EL (cell line): Measurements from ENCODE around the gene PRKG1.

Source experiments
- DNase-seq: peaks from one replicate; pipeline ENCODE4 v3.0.0-alpha.2; 2016

PRKG1 gene

DNA sequence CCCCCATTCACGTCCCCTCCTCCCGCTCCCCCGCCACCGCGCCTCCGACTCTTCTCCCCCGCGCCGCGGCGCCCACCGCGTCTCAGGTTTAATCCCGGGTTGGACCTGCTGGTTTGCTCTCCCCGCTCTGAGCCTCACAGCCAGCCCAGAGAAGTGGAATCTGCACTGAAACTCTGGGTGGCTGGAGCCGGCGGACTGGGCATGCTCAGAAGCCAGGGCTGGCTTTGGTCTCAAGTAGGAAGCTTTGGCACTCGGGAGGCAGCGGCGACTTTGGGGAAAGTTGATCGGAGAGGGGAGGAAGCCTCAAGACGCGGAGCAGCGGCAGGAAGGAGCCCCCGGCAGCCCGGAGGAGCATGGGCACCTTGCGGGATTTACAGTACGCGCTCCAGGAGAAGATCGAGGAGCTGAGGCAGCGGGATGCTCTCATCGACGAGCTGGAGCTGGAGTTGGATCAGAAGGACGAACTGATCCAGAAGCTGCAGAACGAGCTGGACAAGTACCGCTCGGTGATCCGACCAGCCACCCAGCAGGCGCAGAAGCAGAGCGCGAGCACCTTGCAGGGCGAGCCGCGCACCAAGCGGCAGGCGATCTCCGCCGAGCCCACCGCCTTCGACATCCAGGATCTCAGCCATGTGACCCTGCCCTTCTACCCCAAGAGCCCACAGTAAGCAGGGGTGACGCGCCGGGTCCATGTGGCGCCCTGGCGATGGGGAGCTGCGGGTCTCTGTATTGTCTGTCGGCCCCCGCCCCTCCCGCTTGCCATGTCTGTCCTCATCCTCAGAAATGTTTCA, at the start of gene PRKG1:
PRKG1 (plus strand) TSS at position 250 of the 791 bp plus-strand sequence.
- peak; percentile 90 for DNase-seq

DNA sequence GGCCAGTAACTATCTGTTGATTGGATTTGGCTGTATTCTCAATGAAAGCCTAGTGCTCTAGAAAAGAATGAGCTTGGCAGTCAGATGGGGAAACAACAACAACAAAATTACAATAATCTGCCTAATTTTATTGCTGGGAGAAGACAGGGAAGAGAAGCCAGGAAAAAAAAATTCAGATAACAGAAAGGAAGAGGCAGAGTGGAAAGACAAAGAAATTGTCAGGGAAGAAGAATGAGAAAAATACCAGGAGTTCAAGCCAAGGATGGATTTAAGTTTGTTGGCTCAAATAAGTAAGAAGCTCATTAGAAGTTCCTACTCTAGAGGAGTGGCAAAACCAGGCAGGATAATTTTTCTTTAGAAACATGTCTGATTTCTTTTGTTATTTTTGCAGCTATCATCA, 45.9 kb upstream of the PRKG1 start:
- no peak for DNase-seq

DNA sequence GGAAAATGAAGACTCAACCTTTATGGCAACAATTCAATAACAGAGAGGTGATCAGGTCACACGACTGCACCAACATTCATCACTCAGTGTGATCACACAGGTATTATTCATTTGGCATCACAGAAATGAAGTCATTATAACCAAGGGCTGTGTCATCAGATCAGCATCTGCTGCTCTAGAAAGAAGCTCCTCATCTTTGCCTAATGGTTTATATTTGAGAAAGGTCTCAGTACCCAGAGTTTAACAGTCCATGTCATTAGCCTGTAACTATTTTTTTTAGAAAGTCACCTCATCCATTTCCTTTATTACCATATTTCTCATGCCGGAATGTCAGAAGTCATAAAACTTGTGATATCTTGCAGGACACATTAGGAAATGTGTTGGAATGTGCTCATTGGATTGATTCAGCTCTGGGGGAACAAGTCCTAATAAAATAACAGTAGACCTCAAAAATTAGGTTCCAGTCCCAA, 45.1 kb upstream of the PRKG1 start:
- DNase-seq: peak; percentile 37

DNA sequence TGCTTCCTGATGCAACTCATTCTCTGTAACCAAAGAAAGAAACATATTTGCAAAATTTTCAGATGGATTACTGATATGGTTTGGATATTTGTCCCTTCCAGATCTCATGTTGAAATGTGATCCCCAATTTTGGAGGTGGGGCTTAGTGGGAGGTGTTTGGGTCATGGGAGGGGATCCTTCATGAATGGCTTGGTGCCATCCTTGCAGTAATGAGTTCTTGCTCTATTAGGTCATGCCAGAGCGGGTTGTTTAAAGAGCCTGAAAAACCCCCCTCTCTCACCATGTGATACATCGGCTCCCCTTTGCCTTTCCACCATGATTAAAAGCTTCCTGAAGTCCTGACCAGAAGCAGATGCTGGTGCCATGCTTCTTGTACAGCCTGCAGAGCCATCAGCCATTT, 43.8 kb upstream of the PRKG1 start:
- peak; percentile 16 for DNase-seq

DNA sequence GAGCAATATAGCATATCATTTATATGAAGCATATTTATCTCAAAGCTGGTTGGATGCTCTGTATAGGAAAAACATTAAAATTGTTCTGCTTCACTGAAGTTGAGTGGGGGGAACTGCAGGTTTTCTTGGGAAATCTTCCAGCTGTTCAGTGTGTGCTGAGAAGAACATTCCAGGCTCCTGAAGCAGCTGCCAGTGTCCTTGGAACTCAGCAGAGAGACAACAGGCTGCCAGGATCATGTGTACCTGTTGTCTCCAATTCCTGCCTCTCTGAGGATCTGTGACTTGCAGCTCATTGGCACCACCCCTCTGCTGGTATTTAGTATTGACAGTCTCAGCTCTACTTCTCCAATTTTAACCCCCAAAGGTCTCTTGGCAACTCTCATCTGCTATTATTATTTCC, 42.3 kb upstream of the PRKG1 start:
- no peak for DNase-seq

DNA sequence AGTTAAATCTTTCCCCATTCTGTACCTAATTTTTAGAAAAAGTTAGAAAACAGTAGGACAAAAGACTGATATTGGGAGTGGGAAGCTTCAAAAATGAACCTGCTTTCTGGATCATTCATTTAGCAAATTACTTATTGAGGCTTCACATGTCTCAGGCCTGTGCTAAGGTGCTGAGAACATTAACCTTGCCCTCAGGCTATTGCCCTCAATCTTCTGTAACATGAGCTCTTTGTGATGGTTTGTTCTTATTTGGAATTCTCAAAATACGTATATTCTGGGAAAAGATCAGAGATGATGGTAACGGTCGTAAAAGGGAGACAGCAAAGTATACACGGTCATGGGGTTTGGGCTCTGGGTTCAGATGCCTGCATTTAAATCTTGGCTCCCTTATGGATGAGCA, 39.5 kb upstream of the PRKG1 start:
- no peak for DNase-seq

DNA sequence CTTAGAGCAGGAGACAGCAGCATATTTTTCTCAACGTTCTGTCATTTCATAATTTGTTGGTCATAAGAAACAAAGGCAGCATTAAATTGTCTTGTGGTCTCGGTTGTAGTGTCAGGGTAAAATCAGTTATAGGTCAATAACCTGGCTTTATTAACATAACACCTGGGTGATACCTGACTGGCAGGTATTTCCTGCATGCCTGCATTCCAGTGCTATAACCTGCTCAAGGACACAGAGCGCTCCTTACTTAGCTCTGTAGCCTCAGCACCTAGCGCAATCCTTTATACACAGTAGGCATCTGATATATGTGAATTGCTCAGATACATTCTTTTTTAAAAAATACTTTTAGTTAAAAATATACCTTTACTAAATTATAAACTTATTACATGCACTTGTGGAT, 38.9 kb upstream of the PRKG1 start:
- no peak for DNase-seq

DNA sequence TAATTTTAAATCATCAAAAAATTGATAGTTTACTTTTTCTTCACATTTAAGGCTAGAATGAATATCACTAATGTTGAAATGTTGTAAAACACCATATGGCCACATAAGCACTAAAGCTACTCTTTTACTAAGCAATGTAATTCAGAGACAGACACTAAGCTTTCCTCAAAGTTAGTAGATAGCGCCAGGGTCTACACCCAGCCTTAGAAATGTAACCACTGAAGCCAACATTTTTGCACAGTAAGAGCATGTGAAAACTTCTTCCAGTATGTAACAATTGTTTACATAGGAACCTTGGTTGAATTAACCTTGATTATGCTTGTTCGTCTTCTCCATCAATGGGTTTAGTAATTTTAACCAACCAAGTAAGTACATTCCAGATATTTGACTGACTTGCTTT, 28.4 kb upstream of the PRKG1 start:
- DNase-seq: no peak

DNA sequence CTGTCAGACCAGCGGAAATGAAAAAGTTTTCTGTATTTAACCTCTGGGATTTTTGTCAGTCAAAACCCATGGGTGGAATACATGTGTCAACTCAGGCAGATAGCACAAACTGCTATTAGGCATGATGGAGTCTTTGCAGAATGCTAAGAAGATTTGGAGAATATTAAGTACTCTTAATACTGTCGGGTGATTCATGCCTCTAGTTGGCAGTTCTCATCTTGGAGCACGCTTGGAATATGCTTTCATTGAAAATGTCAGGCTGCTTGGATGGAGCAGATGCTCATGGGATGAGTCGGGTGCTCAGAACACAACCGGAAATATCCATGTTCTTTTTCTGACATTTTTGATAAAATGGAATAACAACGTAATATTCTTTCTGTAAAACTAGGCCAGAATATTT, 27.6 kb upstream of the PRKG1 start:
- DNase-seq: no peak

DNA sequence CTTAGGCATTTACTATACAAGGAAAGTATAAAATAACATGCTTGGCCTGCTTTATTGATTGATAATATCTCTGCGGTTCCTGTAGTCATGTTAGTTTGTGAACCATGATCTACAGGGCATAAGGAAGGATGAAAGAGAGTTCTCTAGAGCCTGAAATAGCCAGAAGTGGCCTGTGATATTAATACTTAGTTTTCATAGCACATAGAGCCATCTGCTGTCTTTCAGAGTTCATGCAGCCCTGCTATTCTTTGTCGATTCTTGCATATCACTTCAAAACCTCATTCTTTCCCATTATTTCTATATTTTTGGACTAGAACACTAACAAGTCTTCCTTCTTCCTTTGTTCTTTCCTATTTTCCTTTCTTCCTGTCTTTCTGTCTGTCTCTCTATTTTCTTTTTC, 26.4 kb upstream of the PRKG1 start:
- no peak for DNase-seq

DNA sequence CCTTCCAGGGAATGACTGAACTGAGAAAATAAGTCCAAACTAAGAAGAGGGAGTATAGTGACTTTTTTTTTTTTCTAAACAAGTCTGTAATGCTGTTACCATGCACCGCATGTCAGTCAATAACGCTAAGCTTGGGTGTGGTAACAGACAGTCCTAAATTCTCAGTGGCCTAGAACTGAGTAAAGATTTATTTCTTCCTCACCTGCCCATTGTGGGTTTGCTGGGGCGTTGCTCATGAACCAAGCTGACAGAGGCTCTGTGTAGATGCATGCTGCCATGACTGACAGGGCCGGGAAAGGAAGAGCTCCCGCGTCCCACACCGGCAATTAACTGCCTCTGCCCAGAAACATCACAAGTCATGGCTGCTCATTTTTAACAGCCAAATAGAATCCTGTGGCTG, 25.5 kb upstream of the PRKG1 start:
- DNase-seq: no peak

DNA sequence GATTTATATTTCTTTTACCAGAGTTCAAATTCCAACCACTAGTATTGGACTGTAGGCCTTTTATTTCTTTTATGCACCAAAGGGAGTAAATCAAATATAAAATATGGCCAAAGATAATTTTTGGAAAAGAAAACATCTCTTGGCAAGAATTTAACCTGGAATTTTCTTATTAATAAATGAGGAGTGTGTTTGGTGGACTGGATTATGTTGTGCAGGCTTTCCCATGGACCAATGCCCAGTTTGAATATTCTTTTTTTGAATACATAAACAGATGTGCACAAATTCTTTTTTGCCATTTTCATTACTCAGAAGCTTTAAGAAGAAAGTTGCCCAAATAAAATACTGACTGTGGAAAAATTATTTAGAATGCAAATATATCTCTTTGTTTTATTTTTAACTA, 22.1 kb upstream of the PRKG1 start:
- DNase-seq: no peak

DNA sequence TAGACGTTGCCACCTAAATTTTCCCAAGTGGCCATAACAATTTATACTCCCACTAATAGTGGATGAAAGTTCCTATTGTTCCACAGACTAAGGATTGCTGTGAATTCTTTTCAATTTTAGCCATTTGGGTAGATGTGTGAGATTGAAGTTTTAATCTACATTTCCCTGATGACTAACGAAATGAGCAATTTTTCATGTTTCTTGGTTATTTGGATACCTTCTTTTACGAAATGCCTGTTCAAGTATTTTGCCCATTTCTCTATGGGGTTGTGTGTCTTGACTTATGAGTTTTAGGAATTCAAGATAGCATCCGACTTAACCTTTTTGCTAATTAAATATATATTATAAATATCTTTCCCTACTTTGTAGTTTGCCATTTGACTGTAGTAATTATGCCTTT, 16.4 kb upstream of the PRKG1 start:
- no peak for DNase-seq

DNA sequence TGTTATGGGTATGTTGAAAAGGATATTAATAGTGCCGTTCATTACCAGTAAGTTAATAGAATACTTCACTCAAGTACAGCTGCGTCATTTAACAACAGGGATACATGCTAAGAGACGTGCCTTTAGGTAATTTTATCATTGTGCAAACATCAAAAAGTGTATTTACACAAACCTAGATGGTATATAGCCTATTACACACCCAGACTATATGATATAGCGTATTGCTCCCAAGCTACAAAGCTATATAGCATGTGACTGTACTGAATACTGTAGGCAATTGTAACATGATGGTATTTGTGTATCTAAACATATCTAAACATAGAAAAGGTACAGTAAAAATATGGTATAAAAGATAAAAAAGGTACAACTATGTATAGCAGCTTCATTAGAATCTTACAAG, 11.1 kb upstream of the PRKG1 start:
- DNase-seq: no peak

DNA sequence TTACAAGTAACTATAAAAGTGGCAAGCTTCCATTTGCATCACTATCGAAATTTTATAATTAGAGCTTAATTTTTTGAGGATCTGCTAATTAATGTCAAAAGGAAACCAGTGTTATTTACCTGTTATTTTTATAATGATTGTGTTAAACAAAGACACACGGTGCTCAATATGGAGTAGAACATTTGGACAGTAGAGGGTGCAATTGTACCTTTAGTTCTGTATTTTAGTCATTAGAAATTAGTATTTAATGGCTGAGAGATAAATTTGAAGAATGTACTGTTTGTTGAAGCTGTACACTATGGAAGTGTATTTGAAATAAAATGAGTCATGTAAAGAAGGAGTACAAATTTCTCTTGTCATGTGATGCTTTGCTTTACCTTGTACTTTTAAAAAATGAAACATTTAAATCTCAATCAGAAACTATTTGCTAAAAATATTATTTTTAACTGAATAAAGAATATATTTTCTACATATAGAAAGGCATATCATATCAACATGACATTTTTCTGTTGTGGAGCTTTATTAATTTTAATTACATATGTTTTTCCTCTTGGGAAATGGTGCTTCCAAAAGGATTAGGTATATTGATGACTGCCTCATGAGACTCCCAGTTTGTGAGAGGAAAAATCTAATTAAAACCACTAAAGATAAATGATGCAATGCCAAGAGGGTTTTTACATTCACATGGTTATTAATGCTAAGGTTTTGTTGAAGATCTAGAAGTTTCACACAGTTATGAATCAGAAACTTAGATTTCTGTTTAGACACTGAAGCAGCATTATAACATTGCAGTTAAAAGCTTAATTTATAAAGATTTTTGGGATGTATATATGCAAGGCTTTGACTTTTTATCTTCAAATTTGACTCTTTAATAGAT, 10.4 kb upstream of the PRKG1 start:
- DNase-seq: peak; percentile 55

DNA sequence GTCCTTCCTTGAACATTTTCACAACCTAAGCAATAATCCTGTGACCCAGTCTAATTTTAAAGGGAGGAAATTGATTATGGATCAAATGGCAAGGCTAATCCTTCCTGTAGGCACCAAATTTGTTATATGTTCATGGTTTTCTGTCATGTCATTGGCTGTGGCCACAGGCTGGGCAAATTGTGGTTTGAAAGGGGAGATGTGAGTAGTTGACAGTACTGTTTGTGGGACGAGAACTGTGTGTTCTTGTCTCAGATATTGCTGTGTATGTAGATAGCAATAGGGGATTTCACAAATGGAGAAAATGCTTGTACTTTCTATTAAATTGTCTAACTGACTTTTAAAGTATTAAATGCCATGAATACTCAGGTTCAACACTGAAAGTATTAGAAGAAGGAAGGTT, 8.1 kb upstream of the PRKG1 start:
- no peak for DNase-seq

DNA sequence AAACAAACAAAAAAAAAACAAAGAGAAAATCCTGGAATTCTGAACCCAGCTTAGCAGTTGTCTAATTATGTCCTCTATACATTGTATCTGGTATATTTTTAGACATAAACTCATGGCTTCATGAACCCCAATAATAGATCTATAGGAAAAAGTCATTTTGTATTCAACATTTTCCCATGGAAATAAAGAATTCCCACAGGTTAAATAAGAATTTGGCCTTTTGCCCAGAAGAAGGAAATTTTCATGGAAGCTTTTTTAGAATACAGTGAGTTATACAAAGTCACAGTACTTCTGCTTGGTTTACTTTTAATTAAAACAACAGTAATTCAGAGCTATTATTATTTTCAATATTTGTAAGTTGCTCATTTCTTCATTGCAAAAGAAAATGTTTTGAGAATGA, 2.1 kb upstream of the PRKG1 start:
- no peak for DNase-seq

DNA sequence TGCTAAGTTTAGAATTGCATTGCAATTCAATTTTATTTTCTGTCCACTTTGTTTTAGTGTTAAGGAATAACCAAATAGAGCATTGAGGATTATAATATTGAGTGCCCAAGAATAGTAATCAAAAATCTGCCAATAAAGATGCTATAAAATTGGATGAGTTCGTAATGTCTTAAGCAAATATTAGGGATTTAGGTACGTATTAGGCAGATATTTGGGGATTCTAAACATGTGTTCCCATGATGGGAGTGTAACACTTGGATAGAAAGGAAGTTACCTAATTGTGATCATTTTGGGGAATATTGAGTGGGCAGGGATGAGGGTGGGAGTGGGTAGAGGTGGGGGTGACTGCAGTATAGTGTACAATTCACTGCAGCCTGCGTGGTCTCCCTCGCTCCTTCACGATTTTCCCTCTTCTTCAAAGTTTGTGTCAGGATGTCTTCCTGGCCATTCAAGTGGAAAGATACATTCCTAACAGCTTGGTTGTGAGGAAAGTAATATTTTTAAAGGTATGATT, 1.3 kb upstream of the PRKG1 start:
- no peak for DNase-seq

DNA sequence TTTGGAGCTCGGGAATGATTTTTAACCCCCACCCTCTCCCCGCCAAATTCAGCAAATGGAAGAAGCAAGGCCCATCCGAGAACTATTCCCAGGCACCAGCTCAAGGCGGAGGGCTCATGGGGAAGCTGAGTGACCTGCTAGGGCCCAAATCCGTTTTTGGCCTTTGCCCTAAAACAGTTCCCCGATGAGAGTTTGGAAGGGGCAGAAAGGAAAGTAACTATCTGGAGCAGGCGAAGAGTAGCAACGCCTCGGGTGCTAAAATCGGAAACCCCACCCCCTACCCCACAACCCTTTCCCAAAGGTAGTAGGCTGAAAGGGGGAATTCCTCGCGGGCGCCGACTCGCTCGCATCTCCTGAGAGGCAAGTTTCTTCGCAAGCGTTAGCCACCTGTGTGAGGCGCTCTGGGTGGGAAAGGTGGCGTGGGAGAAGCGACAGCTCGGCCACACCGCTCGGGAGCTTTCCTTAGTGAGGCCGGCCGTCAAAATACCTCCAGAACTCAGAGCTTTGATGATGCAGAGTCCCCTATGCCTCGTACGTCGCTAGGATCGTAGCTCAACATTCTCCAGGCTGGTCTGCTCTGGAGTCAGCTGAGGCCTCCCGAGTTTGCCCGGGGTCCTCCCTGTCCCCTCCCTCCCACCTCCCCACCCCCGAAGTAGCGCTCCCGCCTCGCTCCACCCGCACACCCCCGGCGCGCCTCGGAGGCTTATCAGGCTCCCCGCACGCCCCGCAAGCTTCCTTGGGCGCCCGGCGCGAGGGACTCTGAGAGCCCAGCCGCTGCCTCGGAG, 642 bp upstream of the PRKG1 start:
- peak; percentile 47 for DNase-seq

DNA sequence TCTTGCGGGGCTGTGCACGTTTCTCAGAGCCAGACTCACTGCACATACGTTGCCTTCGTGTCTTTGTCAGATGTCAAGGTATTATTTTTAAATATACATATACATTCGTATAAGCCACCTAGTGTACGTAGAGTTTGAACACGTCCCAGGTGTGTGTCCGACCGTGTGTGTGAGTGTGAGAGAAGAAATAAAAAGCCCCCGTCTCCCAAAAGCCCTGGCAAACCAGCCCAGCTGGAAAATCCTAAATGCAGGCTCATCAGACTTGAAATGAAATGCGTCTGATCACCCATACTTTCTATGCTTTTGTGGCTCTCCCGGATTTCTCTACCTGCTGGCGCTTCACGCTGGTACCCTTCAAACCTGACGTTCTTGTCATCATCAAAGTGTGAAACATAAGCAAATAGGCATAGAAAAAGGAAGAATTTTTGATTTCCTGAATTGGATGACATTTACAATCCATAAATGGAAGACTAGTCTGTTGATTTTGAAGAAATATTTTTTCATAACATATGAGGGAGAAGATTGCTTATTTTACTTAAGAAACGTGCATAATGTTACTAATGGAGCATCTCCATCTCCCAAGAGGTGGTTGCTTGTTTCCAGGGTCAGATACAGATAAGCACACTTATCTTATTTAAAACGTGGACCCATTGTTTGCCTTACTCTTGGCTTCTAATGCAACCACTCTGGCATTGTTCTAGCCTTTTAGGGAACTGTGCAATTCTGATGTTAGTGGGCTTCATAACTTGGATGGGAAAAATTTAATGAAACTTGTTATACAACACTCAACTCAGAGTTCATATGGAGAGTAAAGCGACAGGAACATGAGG, 971 bp downstream of the PRKG1 start:
- DNase-seq: no peak

DNA sequence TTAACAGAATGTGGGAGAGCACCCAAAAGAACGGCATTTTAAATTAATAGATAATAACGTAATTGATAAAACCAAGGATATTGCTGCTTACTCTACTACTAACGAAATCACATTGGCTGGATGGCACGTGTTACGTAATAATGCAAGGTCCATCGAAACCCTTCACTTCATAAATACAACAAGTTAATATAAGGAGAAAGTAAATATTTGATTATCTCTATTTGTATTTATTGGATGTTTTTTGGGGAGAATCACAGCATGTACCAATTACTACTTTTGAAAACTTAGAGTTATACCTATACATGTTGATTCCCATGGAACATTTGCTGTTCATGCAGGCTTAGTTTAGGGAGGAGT, 1.6 kb downstream of the PRKG1 start:
- no peak for DNase-seq

DNA sequence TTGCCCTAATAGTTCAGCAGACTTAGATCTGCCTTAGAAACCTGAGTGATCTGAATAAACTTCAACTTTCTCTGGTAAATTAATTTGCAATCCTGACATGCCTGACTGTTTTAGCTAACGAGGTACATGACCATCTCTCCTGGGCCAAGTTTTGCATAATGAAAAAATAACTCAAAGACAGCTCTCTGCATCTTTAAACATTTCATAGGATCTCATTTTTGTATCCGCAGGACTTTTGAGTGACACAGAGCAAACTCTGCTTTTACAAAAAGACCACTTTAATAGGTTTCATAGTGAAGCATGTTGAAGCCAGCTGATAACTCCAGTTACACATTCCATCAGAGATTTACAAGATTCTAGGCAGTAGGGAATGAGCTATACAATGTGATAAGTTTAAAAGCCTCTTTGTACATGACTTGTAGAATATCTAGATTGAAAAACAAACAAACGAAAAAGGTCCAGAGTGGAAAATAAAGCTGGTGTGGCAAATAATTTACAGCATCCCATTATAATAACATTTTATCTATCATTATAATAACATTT, 2.1 kb downstream of the PRKG1 start:
- DNase-seq: no peak
